Naive thymus-derived CD8-positive, alpha-beta T cell (primary cell): ENCODE measurements around the gene BMP7. TPM values are rescaled to one million over a fixed set of nuclear protein-coding genes. Genes with fewer than 3 reads are reported as not detected.

Experiments
- ATAC-seq, 2 donors: fragments of 150-1000 bp; cut with Tn5 transposase in 1 of 2; sonication (Bioruptor Pico), chemical (Tn5 transposase) in 1 of 2; 1 replicate in 1 of 2; 2 replicates in 1 of 2; pipeline ENCODE4 v1.10.0; 2021; ENCODE audit warnings: mild to moderate bottlenecking in 2 of 2, moderate library complexity in 2 of 2
- POLR2A ChIA-PET: fragments of 350-600 bp; sonication (Branson Sonifier 250); formaldehyde crosslinking; loops from one replicate; lab custom pipeline; 2021; ENCODE audit warnings: antibody characterized with exemption; lab: Charles Lee
- DNase-seq, 10 donors: peaks; one replicate each; pipeline versions ENCODE4 v3.0.0 to v3.0.0-alpha.2; 2020 to 2022
- H3K27ac Mint-ChIP-seq, 10 donors: one replicate each; pipeline ENCODE4 v1.8.0; 2020 to 2022; ENCODE audit warnings: mild to moderate bottlenecking in 10 of 10, mixed read lengths in 10 of 10, moderate library complexity in 4 of 10, inconsistent platforms in 1 of 10
- H3K27me3 Mint-ChIP-seq, 5 donors: one replicate each; pipeline ENCODE4 v1.8.0; 2021 to 2022; ENCODE audit warnings: mixed read lengths in 5 of 5
- H3K36me3 Mint-ChIP-seq, 3 donors: one replicate each; pipeline ENCODE4 v1.8.0; 2020 to 2022; ENCODE audit warnings: mixed read lengths in 3 of 3, mild to moderate bottlenecking in 2 of 3, inconsistent platforms in 1 of 3
- H3K4me1 Mint-ChIP-seq, 4 donors: one replicate each; pipeline ENCODE4 v1.8.0; 2021 to 2022; ENCODE audit warnings: mixed read lengths in 4 of 4
- H3K4me3 Mint-ChIP-seq, 10 donors: one replicate each; pipeline ENCODE4 v1.8.0; 2020 to 2022; ENCODE audit warnings: mild to moderate bottlenecking in 10 of 10, mixed read lengths in 10 of 10, moderate library complexity in 6 of 10, inconsistent platforms in 1 of 10
- H3K9me3 Mint-ChIP-seq, 9 donors: one replicate each; pipeline ENCODE4 v1.8.0; 2020 to 2022; ENCODE audit warnings: mixed read lengths in 9 of 9, mild to moderate bottlenecking in 3 of 9, inconsistent platforms in 1 of 9, moderate library complexity in 1 of 9
- polyA plus RNA-seq, 3 donors: library from polyadenylated mRNA; unstranded; fragments of 300-500 nt; fragmentation: Illumina TruSeq; gene quantifications; one replicate each; pipeline ENCODE4 v1.2.3, GENCODE V29; 2021
- total RNA-seq, 8 experiments: library from RNA in 2 of 8; stranded (reverse) in 2 of 8; gene quantifications; one replicate each; pipeline ENCODE4 v1.2.3 and lab custom pipeline; 2021 to 2026

BMP7 gene
- total and polyA plus RNA-seq, 5 experiments from 2014 or later = not detected

DNA sequence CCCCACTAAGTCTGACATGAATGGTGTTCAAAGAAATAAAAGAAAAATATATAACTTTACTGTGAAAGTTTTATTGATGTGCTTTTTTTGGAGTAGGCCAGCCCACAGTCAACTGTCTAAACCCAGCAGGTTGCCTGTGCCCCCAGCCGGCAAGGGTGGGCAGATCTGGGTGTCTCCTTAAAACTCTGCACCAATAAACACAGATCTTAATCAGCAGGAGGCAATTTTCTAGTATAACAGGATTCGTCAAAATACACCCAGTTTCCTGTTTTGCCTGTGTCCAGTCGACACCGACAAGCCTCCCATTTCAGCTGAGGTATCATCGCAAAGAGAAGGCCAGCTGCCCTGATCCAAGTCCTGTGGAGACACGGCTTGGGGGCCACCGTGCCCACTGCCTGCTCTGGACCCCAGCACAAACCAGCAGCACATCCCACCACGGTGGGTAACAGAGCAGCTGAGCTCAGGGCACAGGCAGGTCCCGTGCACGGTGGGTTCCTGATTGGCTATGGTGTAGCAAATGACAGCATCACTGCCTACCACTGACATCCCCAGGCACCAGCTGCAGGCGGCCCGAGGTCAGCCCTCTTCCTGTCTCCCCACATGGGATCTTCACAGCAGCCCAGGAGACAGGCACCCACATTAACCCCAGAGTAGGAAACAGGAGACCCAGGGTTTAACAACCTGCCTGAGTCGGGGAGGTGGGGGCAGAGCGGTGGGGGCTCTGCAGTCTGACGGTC, 15.7 kb downstream of the BMP7 start:
- Mint-ChIP-seq H3K9me3 (peaks cover 0 to 6% (median 2%) of the 10 kb centered on the region in 9 donors), H3K27ac (peak overlapping the region in 4 of 10 donors; percentile 37 to 79 (median 54)), H3K4me3 (peak overlapping the region in 7 of 10 donors; percentile 28 to 79 (median 46)), H3K4me1 (peaks cover 0 to 14% (median 5%) of the 10 kb centered on the region in 4 donors), H3K36me3 (peaks cover 0 to 7% (median 0%) of the 10 kb centered on the region in 3 donors), H3K27me3 (peaks cover 6 to 50% (median 20%) of the 10 kb centered on the region in 5 donors)
- DNase-seq (peak in 3 of 10 donors; percentile 3 to 20 (median 7)), ATAC-seq (peak in 1 of 2 donors; percentile 88)
- POLR2A ChIA-PET = no interaction called here

- Mint-ChIP-seq H3K4me1 (peaks cover 0 to 14% (median 5%) of the 10 kb centered on the region in 4 donors), H3K27me3 (peaks cover 2 to 40% (median 19%) of the 10 kb centered on the region in 5 donors), H3K27ac (no peak overlapping the region), H3K4me3 (no peak overlapping the region), H3K36me3 (peaks cover 0 to 7% (median 0%) of the 10 kb centered on the region in 3 donors), H3K9me3 (peaks cover 0 to 6% (median 2%) of the 10 kb centered on the region in 9 donors)
- POLR2A ChIA-PET = no interaction called here
- ATAC-seq = no peak
- no peak for DNase-seq
These were observed 16.7 kb downstream of the BMP7 start for GRCh38 chr20:57249772-57250171.

DNA sequence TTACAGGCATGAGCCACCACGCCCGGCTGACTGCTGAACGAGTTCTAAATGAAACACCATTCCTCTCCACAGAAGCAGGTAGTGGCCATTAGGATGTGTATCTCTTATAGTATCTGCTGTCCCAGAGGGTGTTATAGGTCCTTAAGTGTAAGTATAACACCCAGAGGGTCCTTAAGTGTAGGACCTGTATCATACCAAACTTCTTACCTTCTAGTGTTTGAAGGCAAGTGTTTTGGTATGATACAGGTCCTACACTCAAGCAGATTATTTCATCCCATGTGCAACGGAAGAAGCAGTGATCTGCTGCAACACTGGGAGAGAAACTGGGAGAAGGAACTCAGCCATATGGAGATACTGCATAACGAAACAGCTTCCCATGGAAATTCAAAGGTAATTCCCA, 17.4 kb downstream of the BMP7 start:
- ATAC-seq (no peak), DNase-seq (no peak)
- H3K9me3 Mint-ChIP-seq = peaks cover 0 to 6% (median 2%) of the 10 kb centered on the region in 9 donors
- H3K4me1 Mint-ChIP-seq = peaks cover 0 to 14% (median 5%) of the 10 kb centered on the region in 4 donors
- no peak overlapping the region for H3K4me3 Mint-ChIP-seq
- H3K36me3 Mint-ChIP-seq = peaks cover 0 to 7% (median 0%) of the 10 kb centered on the region in 3 donors
- H3K27me3 Mint-ChIP-seq = peaks cover 5 to 38% (median 17%) of the 10 kb centered on the region in 5 donors
- no peak overlapping the region for H3K27ac Mint-ChIP-seq
- POLR2A ChIA-PET = no interaction called here

- H3K27me3 Mint-ChIP-seq = peaks cover 5 to 37% (median 13%) of the 10 kb centered on the region in 5 donors
- POLR2A ChIA-PET = no interaction called here
- DNase-seq (no peak), ATAC-seq (no peak)
- H3K36me3 Mint-ChIP-seq = peaks cover 0 to 7% (median 0%) of the 10 kb centered on the region in 3 donors
- H3K4me1 Mint-ChIP-seq = peaks cover 0 to 14% (median 5%) of the 10 kb centered on the region in 4 donors
- no peak overlapping the region for H3K4me3 Mint-ChIP-seq
- H3K27ac Mint-ChIP-seq = no peak overlapping the region
- peaks cover 0 to 6% (median 2%) of the 10 kb centered on the region in 9 donors for H3K9me3 Mint-ChIP-seq
These were observed 18.2 kb downstream of the BMP7 start for GRCh38 chr20:57248132-57248797.

- DNase-seq = no peak
- Mint-ChIP-seq H3K27ac (peak overlapping the region in 1 of 10 donors; percentile 56), H3K27me3 (peaks cover 5 to 30% (median 10%) of the 10 kb centered on the region in 5 donors), H3K36me3 (peaks cover 0 to 7% (median 0%) of the 10 kb centered on the region in 3 donors), H3K9me3 (peaks cover 0 to 6% (median 2%) of the 10 kb centered on the region in 9 donors), H3K4me1 (peaks cover 0 to 14% (median 5%) of the 10 kb centered on the region in 4 donors), H3K4me3 (no peak overlapping the region)
- POLR2A ChIA-PET = no interaction called here
- no peak for ATAC-seq
These were observed 19.0 kb downstream of the BMP7 start for GRCh38 chr20:57247292-57247965.

- POLR2A ChIA-PET = no interaction called here
- DNase-seq (no peak), ATAC-seq (no peak)
- H3K36me3 Mint-ChIP-seq = peaks cover 0 to 7% (median 0%) of the 10 kb centered on the region in 3 donors
- peaks cover 0 to 10% (median 1%) of the 10 kb centered on the region in 4 donors for H3K4me1 Mint-ChIP-seq
- H3K4me3 Mint-ChIP-seq = no peak overlapping the region
- peaks cover 0 to 6% (median 2%) of the 10 kb centered on the region in 9 donors for H3K9me3 Mint-ChIP-seq
- H3K27me3 Mint-ChIP-seq = peaks cover 5 to 30% (median 14%) of the 10 kb centered on the region in 5 donors
- no peak overlapping the region for H3K27ac Mint-ChIP-seq
These were observed 20.4 kb downstream of the BMP7 start for GRCh38 chr20:57245997-57246396.

DNA sequence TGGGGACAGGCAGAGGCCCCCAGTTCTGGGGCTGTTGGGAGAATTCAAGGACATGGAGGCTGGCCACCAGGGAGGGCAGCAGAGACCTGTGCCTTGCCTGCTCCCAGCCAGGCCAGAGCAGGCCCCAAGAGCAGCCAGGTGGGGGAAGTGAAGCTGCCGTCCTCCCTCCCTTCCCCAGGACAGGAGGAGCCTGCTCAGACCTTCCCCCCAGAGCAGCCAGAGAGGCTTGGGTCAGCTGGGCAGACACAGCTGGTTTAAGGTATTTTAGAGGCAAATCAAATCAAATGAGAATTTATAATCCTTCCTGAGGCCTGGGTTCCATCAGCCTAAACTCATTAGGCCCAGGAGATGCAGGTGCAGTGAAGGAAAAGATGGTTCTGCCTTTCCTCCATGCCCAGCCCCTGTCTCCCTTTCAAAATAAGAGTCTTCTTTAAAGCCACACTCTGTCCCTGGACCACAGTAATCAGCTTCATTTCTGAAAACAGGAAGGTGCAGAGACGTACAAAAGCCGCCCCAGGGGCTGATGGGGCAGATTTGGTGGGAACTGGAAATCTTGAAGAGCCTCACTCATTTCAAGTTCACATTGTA, 21.7 kb downstream of the BMP7 start:
- ATAC-seq = no peak
- peaks cover 0 to 2% (median 0%) of the 10 kb centered on the region in 4 donors for H3K4me1 Mint-ChIP-seq
- H3K9me3 Mint-ChIP-seq = peaks cover 0 to 6% (median 2%) of the 10 kb centered on the region in 9 donors
- peaks cover 5 to 30% (median 15%) of the 10 kb centered on the region in 5 donors for H3K27me3 Mint-ChIP-seq
- peak overlapping the region in 1 of 10 donors; percentile 78 for H3K27ac Mint-ChIP-seq
- peaks cover 0 to 7% (median 0%) of the 10 kb centered on the region in 3 donors for H3K36me3 Mint-ChIP-seq
- no peak for DNase-seq
- H3K4me3 Mint-ChIP-seq = no peak overlapping the region
- POLR2A ChIA-PET = no interaction called here

GRCh38 chr20:57244221-57244585, 22.2 kb downstream of the BMP7 start:
- DNase-seq = no peak
- Mint-ChIP-seq H3K27me3 (peaks cover 2 to 30% (median 15%) of the 10 kb centered on the region in 5 donors), H3K27ac (peak overlapping the region in 1 of 10 donors; percentile 78), H3K9me3 (peaks cover 0 to 6% (median 2%) of the 10 kb centered on the region in 9 donors), H3K4me1 (no peaks in the 10 kb centered on the region), H3K4me3 (peak overlapping the region in 1 of 10 donors; percentile 41), H3K36me3 (peaks cover 0 to 7% (median 0%) of the 10 kb centered on the region in 3 donors)
- POLR2A ChIA-PET = no interaction called here
- ATAC-seq = no peak

GRCh38 chr20:57243480-57244220, 22.8 kb downstream of the BMP7 start:
- POLR2A ChIA-PET = no interaction called here
- peaks cover 0 to 9% (median 2%) of the 10 kb centered on the region in 9 donors for H3K9me3 Mint-ChIP-seq
- DNase-seq (no peak), ATAC-seq (no peak)
- no peak overlapping the region for H3K27ac Mint-ChIP-seq
- H3K27me3 Mint-ChIP-seq = peaks cover 2 to 28% (median 18%) of the 10 kb centered on the region in 5 donors
- H3K4me3 Mint-ChIP-seq = peak overlapping the region in 1 of 10 donors; percentile 41
- no peaks in the 10 kb centered on the region for H3K4me1 Mint-ChIP-seq
- H3K36me3 Mint-ChIP-seq = peaks cover 0 to 7% (median 0%) of the 10 kb centered on the region in 3 donors

GRCh38 chr20:57242414-57242813, 24.0 kb downstream of the BMP7 start:
- Mint-ChIP-seq H3K36me3 (no peaks in the 10 kb centered on the region), H3K27ac (no peak overlapping the region), H3K4me1 (no peaks in the 10 kb centered on the region), H3K27me3 (peaks cover 6 to 28% (median 12%) of the 10 kb centered on the region in 5 donors), H3K4me3 (no peak overlapping the region), H3K9me3 (peaks cover 0 to 3% (median 0%) of the 10 kb centered on the region in 9 donors)
- no peak for DNase-seq
- no peak for ATAC-seq
- POLR2A ChIA-PET = no interaction called here

DNA sequence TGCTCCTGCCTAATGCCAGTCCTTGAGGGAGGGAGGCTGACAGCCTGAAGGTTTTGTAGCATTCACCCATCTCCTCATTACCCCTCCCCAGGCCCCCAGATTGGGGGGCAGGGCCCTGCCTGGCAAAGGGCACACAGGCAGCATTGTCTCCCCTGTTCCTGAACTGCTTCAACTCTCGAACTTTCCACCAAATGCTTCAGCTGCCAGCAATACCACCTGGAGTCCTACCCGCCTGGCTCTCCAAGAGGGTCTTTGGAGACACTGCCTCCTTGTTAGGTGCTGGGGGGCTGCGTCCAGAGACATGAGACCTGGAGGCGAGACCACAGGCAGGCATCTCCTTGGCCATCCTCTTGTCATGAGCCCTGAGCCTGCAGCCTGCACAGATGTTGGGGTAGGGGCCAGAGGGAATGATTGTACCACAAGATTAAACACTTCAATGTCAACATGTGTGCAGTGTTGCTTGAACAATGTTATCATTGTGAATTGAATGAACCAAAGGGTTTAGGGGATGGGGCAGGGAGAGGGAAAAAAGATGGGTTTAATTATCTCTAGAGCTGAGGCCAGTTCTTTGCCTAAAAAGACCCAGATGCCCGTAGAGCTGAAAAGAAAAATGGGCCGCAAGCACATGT, 25.0 kb downstream of the BMP7 start:
- Mint-ChIP-seq H3K9me3 (peaks cover 0 to 3% (median 0%) of the 10 kb centered on the region in 9 donors), H3K4me3 (no peak overlapping the region), H3K27ac (peak overlapping the region in 1 of 10 donors; percentile 10), H3K27me3 (peaks cover 6 to 31% (median 14%) of the 10 kb centered on the region in 5 donors), H3K36me3 (no peaks in the 10 kb centered on the region), H3K4me1 (no peaks in the 10 kb centered on the region)
- ATAC-seq (no peak), DNase-seq (no peak)
- POLR2A ChIA-PET = no interaction called here
